ENCODE results near the gene PCMTD2. TPM values are rescaled to one million over a fixed set of nuclear protein-coding genes. Genes with fewer than 3 reads are reported as not detected.
A peak's percentile ranks its signal among the peaks of the same experiment; 100 is the strongest.

The PCMTD2 gene
- total and polyA plus RNA-seq, 8 donors: 11.8 to 36.8 (median 24.0) TPM

- Histone ChIP-seq H3K4me1 (peaks cover 0 to 8% (median 0%) of the 10 kb centered on the region in 3 donors), H3K4me3 (no peak overlapping the region), H3K27ac (no peak overlapping the region), H3K27me3 (no peaks in the 10 kb centered on the region), H3K36me3 (no peaks in the 10 kb centered on the region), H3K9me3 (no peaks in the 10 kb centered on the region)
- DNase-seq: peak in 3 of 6 donors; percentile 12 to 46 (median 40)
- TF ChIP-seq, protein P1, sequence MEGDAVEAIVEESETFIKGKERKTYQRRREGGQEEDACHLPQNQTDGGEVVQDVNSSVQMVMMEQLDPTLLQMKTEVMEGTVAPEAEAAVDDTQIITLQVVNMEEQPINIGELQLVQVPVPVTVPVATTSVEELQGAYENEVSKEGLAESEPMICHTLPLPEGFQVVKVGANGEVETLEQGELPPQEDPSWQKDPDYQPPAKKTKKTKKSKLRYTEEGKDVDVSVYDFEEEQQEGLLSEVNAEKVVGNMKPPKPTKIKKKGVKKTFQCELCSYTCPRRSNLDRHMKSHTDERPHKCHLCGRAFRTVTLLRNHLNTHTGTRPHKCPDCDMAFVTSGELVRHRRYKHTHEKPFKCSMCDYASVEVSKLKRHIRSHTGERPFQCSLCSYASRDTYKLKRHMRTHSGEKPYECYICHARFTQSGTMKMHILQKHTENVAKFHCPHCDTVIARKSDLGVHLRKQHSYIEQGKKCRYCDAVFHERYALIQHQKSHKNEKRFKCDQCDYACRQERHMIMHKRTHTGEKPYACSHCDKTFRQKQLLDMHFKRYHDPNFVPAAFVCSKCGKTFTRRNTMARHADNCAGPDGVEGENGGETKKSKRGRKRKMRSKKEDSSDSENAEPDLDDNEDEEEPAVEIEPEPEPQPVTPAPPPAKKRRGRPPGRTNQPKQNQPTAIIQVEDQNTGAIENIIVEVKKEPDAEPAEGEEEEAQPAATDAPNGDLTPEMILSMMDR (IDR thresholded peaks at IDR 0.05): no peak
- WGBS, 2 donors: 74 to 86% methylated on average over 22 of the region's 22 CpGs
- intact Hi-C loops (cut with DNase I): no loop called here
- no peak for FAIRE-seq
- ATAC-seq: no peak
Measured at GRCh38 chr20:64230461-64231145, 24.9 kb upstream of the PCMTD2 start.

GRCh38 chr20:64231621-64232550 is 23.7 kb upstream of the PCMTD2 start:
- WGBS, 2 donors: 78 to 95% methylated on average over 24 to 27 of the region's 27 CpGs

GRCh38 chr20:64232794-64233193 is 22.8 kb upstream of the PCMTD2 start:
- H3K27me3 ChIP-seq: no peaks in the 10 kb centered on the region
- no peaks in the 10 kb centered on the region for H3K9me3 ChIP-seq
- peak in 3 of 6 donors; percentile 26 to 53 (median 47) for DNase-seq
- no peak overlapping the region for H3K4me3 ChIP-seq
- 62 to 74% methylated on average over 3 of the region's 3 CpGs for WGBS, 2 donors
- no peak for FAIRE-seq
- peaks cover 0 to 8% (median 0%) of the 10 kb centered on the region in 3 donors for H3K4me1 ChIP-seq
- H3K27ac ChIP-seq: peak overlapping the region in 1 of 4 donors; percentile 11
- intact Hi-C loops (cut with DNase I): no loop called here
- no peaks in the 10 kb centered on the region for H3K36me3 ChIP-seq
- TF ChIP-seq, protein P1 (IDR thresholded peaks at IDR 0.05): no peak
- peak in 3 of 4 donors; percentile 47 to 56 (median 52) for ATAC-seq

More at GRCh38 chr20:64231621-64232550, 23.7 kb upstream of the PCMTD2 start:
- Histone ChIP-seq H3K27me3 (no peaks in the 10 kb centered on the region), H3K4me3 (no peak overlapping the region), H3K9me3 (no peaks in the 10 kb centered on the region), H3K36me3 (no peaks in the 10 kb centered on the region), H3K27ac (no peak overlapping the region), H3K4me1 (peaks cover 0 to 8% (median 0%) of the 10 kb centered on the region in 3 donors)
- ATAC-seq: no peak
- no peak for FAIRE-seq
- TF ChIP-seq, protein P1 (IDR thresholded peaks at IDR 0.05): no peak
- intact Hi-C loops (cut with DNase I): no loop called here
- DNase-seq: peak in 3 of 6 donors; percentile 15 to 72 (median 50)

DNA sequence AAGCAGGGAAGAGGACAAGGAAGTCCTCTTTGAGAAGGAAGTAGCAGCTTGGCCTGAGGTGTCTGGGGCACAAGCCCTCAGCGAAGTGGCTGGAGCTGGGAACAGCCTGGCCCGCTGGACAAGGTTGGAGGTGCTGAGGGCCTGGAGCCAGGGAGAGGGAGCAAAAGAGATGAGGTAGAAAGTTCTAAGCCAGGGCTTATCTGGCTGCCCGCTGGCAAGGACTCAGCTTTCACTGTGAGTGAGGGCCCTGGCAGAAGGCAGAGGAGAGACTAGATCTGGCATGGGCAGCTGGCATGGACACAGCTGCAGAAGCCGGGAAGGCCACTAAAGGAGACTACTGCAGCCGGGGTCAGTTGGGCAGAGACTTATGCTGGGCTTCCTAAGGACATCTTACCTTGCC is 21.8 kb upstream of the PCMTD2 start:
- peak; percentile 52 to 84 (median 72) for DNase-seq
- 17 to 20% methylated on average over 5 of the region's 5 CpGs for WGBS, 2 donors
- no peak overlapping the region for H3K4me3 ChIP-seq
- no peaks in the 10 kb centered on the region for H3K9me3 ChIP-seq
- H3K27me3 ChIP-seq: no peaks in the 10 kb centered on the region
- no peak for FAIRE-seq
- no peaks in the 10 kb centered on the region for H3K36me3 ChIP-seq
- peaks cover 0 to 8% (median 0%) of the 10 kb centered on the region in 3 donors for H3K4me1 ChIP-seq
- H3K27ac ChIP-seq: peak overlapping the region in 2 of 4 donors; percentile 33 to 44
- TF ChIP-seq, protein P1 (IDR thresholded peaks at IDR 0.05): no peak
- ATAC-seq: peak; percentile 71 to 94 (median 84)
- intact Hi-C loops (cut with DNase I): no loop called here

Data from pancreas (tissue), 10 donors.